ENCODE data around the gene GALNT2.

The GALNT2 gene

DNA sequence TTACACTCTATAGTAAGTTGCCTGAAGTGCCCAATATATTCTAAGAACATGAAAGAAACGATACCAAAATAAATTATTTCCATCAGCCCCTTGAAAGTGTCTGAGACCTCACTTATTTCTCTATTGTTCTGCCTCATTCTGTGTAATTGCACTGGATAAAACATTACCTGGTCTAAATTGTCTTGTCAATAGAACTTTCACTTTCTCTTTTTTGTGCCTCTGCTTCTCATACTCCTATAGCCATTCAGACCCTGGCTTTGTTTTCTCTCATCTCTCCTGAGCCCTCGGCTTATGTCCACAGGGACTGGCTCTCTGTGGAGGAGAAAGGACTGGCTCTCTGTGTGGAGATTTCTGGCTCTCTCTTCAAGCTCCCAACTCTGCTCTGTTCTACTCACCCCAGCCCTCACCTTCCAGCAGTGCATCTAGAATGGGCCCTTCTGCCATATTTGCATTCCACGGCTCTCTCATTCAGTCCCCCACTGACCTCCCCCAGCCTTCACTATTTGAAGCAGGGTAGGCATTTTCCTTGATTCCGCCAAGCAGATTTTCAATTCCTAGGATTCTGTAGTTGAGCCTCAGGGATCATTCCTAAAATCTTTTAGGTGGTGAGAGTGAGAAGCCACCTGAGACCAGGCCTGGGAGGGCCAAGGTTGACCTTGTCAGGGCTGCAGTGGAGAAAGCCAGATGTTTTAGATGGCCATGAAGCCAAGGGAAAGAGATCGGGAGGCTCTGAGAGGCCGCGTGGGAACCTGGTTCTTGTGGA lies 15.9 kb upstream of the GALNT2 start:
- in situ Hi-C loops (cut with HindIII; ENCODE audit: low sequenced_read_pairs), result no loop called here

- in situ Hi-C loops (cut with HindIII; ENCODE audit: low sequenced_read_pairs), result no loop called here
These were observed 15.0 kb upstream of the GALNT2 start for GRCh38 chr1:230052018-230052417.

DNA sequence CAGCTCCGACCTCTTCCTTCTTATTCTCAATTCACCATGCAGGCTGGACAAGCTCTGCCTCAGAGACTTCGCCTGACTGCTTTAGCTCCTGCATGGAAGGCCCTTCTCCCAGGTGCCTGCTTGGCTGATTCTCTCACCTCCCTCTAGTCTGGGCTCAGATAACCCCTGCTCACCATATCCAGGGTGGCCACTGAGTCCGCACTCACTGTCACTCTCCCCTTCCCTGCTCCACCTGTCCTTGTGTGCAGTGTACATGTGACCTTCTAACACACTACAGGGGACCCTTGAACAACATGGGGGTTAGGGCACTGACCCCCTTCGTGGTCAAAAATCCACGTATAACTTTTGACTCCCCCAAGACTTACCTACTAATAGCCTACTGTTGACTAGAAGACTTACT lies 14.4 kb upstream of the GALNT2 start:
- in situ Hi-C loops (cut with HindIII; ENCODE audit: low sequenced_read_pairs), result no loop called here

DNA sequence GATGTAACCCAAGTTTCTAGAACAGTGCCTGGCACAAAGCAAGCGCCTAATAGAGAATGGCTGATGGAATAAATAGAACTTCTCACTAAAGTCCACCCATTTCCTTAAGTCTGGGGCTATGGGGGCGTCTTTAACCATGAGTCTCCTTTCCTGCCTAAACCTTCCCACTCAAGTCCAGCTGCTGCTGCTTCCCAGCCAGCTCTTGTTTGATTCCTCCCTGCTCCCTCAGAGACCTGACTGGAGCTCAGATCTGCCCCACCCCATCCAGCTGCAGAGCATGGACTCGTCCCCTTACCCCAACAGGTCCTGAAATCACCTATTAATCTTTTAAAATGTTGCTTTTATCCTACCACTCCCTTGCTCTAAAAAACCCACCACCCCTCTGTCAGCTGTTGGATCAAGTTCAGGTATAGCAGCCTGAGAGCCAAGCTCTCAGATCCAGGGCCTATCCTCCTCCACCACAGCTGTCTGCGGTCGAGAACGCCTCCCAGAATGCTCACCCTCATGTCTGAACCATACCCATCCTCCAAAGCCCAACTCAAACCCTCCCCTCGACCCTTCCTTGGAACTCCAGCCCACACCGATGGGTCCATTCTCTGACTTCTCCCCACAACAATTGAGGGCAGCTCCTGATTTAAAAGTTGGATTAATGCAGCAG lies 12.8 kb upstream of the GALNT2 start:
- in situ Hi-C loops (cut with HindIII; ENCODE audit: low sequenced_read_pairs), result no loop called here

- in situ Hi-C loops (cut with HindIII; ENCODE audit: low sequenced_read_pairs), result no loop called here
These were observed 10.9 kb upstream of the GALNT2 start for GRCh38 chr1:230056098-230056497.

DNA sequence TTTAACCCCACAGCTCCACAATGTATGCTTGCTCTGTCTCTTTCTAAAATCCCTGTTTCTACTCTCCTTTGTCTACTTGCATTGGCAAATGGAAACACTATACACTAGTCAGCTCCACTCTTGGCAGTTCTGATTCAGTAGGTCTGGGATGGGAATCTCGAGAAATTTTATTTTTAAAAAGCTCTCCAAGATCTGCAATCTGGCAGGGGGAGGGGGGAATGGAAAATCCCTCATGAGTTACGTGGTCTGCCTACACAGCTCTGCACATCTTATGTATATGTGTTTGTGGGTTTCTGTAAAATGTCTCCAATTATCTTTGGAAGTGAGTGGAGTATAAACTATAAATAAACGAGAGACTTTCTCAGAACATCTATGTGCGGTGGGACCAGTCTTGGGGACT lies 9.9 kb upstream of the GALNT2 start:
- in situ Hi-C loops (cut with HindIII; ENCODE audit: low sequenced_read_pairs), result no loop called here

GRCh38 chr1:230057681-230058565 lies 9.1 kb upstream of the GALNT2 start:
- in situ Hi-C loops (cut with HindIII; ENCODE audit: low sequenced_read_pairs), result no loop called here

DNA sequence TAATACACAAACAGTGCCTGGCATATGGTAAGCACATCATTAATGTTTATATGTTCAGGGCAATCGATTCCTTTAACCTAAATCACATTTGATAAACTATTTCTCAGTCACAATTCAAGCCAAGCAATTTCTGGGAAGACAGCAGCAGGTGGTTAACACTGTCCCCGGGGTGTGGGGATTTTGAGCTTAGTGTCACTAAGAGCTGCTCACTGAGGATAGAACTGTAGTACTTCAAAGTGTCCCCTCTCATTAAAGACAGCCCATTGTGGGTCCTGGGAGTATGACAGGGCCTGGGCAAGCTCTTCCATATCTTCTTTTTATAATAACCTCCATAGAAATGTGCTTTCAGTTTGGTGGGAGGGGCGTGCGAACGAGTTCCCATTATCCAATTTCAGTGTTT lies 8.4 kb upstream of the GALNT2 start:
- in situ Hi-C loops (cut with HindIII; ENCODE audit: low sequenced_read_pairs), result no loop called here

DNA sequence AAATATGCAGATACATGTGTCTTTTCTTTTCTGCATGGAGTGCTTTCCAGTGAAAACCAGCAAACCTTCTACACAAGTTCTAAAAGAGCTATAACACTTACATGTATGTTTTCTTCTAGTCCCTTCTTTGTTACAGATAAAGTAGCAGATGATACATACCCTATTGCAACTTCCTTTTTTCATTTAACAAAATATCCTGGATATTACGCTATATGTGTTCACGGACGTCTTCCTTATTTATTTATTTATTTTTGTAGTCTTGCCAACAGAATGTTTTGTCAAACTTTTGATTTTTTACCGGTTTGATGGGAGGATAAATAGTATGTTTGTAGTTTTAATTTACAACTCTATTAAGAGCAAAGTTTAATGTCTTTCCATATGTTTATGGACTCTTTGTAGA lies 5.2 kb upstream of the GALNT2 start:
- in situ Hi-C loops (cut with HindIII; ENCODE audit: low sequenced_read_pairs), result no loop called here

DNA sequence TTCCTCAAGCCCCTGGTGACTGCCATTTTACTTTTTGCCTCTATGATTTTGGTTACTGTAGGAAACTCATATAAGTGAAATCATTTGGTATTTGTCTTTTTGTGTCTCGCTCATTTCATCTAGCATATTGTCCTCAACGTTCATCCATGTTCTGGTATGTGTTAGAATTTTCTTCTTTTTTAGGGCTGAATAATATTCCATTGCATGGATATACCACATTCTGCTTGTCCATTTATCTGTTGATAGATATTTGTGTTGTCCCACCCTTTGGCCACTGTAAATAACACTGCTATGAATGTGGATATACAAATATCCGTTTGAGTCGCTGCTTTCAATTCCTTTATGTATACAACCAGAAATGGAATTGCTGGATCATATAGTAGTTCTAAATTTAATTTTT lies 4.5 kb upstream of the GALNT2 start:
- in situ Hi-C loops (cut with HindIII; ENCODE audit: low sequenced_read_pairs), result no loop called here

GRCh38 chr1:230064283-230064682 lies 2.8 kb upstream of the GALNT2 start:
- in situ Hi-C loops (cut with HindIII; ENCODE audit: low sequenced_read_pairs), result no loop called here

- in situ Hi-C loops (cut with HindIII; ENCODE audit: low sequenced_read_pairs), result no loop called here
These were observed 1.9 kb upstream of the GALNT2 start for GRCh38 chr1:230065161-230065560.

GRCh38 chr1:230065571-230065970 lies 1.5 kb upstream of the GALNT2 start:
- in situ Hi-C loops (cut with HindIII; ENCODE audit: low sequenced_read_pairs), result no loop called here

DNA sequence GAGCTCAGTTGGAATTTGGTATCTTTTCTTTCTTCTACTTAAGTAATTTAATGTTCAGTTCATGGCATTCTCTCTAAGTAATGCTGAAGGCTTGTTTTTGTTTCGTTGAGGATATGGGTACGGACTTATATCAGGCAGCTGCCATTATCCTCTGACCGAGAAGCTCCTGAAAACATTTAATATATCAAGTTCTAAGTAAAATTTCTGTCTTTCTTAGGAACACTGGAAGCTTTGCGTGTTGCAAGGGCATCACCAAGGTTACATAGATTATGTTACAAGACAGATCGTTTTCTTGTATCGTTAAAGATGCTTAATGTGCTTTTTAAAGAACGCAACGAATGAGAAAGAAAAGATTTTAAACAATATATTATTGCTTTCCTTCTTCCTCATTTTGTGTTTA lies 1.0 kb upstream of the GALNT2 start:
- in situ Hi-C loops (cut with HindIII; ENCODE audit: low sequenced_read_pairs), result no loop called here

GRCh38 chr1:230067419-230067870 lies 407 bp downstream of the GALNT2 start:
- in situ Hi-C loops (cut with HindIII; ENCODE audit: low sequenced_read_pairs), result no loop called here

GRCh38 chr1:230067871-230068620 lies 1.0 kb downstream of the GALNT2 start:
- in situ Hi-C loops (cut with HindIII; ENCODE audit: low sequenced_read_pairs), result no loop called here

- in situ Hi-C loops (cut with HindIII; ENCODE audit: low sequenced_read_pairs), result no loop called here
These were observed 1.5 kb downstream of the GALNT2 start for GRCh38 chr1:230068621-230068873.

GRCh38 chr1:230068952-230069684 lies 2.1 kb downstream of the GALNT2 start:
- in situ Hi-C loops (cut with HindIII; ENCODE audit: low sequenced_read_pairs), result no loop called here

- in situ Hi-C loops (cut with HindIII; ENCODE audit: low sequenced_read_pairs), result no loop called here
These were observed 2.8 kb downstream of the GALNT2 start for GRCh38 chr1:230069796-230070195.

Measured in endothelial cell of hepatic sinusoid (primary cell).